RWPE2 (cell line): Measurements from ENCODE around the gene MBNL2.

ENCODE experiments used
- ATAC-seq: fragments of 200-7000 bp; cut with Tn5 transposase; 3 replicates; pipeline ENCODE4 v1.9.1; 2021; ENCODE audit warnings: low read depth
- DNase-seq: peaks from one replicate; pipeline ENCODE4 v3.0.0-alpha.2; 2020; ENCODE audit warnings: low spot score
- H3K27ac ChIP-seq: fragments of 450-650 bp; 2 replicates; pipeline ENCODE4 v1.5.1; 2017; ENCODE audit warnings: mild to moderate bottlenecking; ENCODE audit not compliant: poor library complexity, severe bottlenecking
- H3K27me3 ChIP-seq: fragments of 250-450 bp; sonication (Bioruptor Pico); 2 replicates; pipeline ENCODE4 v1.5.1; 2021; ENCODE audit warnings: mild to moderate bottlenecking, moderate library complexity; ENCODE audit not compliant: insufficient read depth, poor library complexity, severe bottlenecking
- H3K36me3 ChIP-seq: fragments of 250-450 bp; sonication (Bioruptor Pico); 2 replicates; pipeline ENCODE4 v1.5.1; 2020; ENCODE audit warnings: low read depth, mild to moderate bottlenecking, moderate library complexity
- H3K4me1 ChIP-seq: fragments of 250-450 bp; sonication (Bioruptor Pico); 2 replicates; pipeline ENCODE4 v1.5.1; 2021; ENCODE audit warnings: mild to moderate bottlenecking, moderate library complexity; ENCODE audit not compliant: insufficient read depth, poor library complexity, severe bottlenecking
- H3K4me3 ChIP-seq: fragments of 250-450 bp; sonication (Bioruptor Pico); 2 replicates; pipeline ENCODE4 v1.5.1; 2021; ENCODE audit warnings: mild to moderate bottlenecking, moderate library complexity; ENCODE audit not compliant: severe bottlenecking
- H3K9me3 ChIP-seq: fragments of 250-450 bp; sonication (Bioruptor Pico); 2 replicates; pipeline ENCODE4 v1.5.1; 2021; ENCODE audit warnings: mild to moderate bottlenecking, moderate library complexity; ENCODE audit not compliant: severe bottlenecking
- CTCF ChIP-seq: fragments of 450-650 bp; IDR thresholded peaks from one replicate; pipeline ENCODE4 v1.5.1; 2017; ENCODE audit warnings: mild to moderate bottlenecking, moderate library complexity; ENCODE audit not compliant: poor library complexity, severe bottlenecking

MBNL2 gene

GRCh38 chr13:97372936-97373335 lies 150.8 kb downstream of the MBNL2 start:
- Histone ChIP-seq H3K27me3 (no peaks in the 10 kb centered on the region), H3K4me3 (no peak overlapping the region), H3K4me1 (peaks cover 7% of the 10 kb centered on the region), H3K36me3 (peaks cover 10% of the 10 kb centered on the region), H3K27ac (no peak overlapping the region), H3K9me3 (no peaks in the 10 kb centered on the region)
- TF ChIP-seq CTCF: no peak
- ATAC-seq (no peak), DNase-seq (no peak)

- H3K4me1 ChIP-seq: peaks cover under 1% of the 10 kb centered on the region
- H3K27ac ChIP-seq: no peak overlapping the region
- no peaks in the 10 kb centered on the region for H3K9me3 ChIP-seq
- peaks cover 10% of the 10 kb centered on the region for H3K36me3 ChIP-seq
- TF ChIP-seq CTCF: no peak
- no peak for DNase-seq
- no peaks in the 10 kb centered on the region for H3K27me3 ChIP-seq
- ATAC-seq: no peak
- no peak overlapping the region for H3K4me3 ChIP-seq
Measured at GRCh38 chr13:97373787-97374186, 151.7 kb downstream of the MBNL2 start.

GRCh38 chr13:97376981-97377380 lies 154.8 kb downstream of the MBNL2 start:
- peaks cover 17% of the 10 kb centered on the region for H3K36me3 ChIP-seq
- TF ChIP-seq CTCF: no peak

DNA sequence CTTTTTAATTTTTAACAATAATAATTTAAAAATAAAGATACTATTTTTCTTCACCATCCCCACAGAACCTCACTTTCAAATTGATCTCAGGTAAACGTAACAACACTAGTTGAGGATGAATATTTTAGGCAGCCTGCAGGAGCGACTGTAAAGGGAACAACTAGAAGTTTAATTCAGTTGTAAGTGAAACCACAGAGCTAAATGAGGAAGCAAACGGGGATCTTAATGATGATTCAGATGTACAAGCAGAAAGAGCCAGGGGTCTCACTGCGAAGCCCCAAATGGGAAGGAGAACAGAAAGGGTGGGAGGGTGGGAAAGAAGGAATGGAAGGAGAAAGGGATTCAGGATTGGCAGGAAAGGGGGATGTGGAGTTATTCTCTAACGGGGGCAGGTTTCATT lies 157.3 kb downstream of the MBNL2 start:
- DNase-seq (no peak), ATAC-seq (no peak)
- Histone ChIP-seq H3K9me3 (no peaks in the 10 kb centered on the region), H3K27ac (no peak overlapping the region), H3K4me3 (no peak overlapping the region), H3K27me3 (no peaks in the 10 kb centered on the region), H3K4me1 (no peaks in the 10 kb centered on the region), H3K36me3 (peaks cover 13% of the 10 kb centered on the region; the same call in 1 of the 2 replicates)
- TF ChIP-seq CTCF: no peak

More at GRCh38 chr13:97376981-97377380, 154.8 kb downstream of the MBNL2 start:
- Histone ChIP-seq H3K4me3 (no peak overlapping the region), H3K4me1 (no peaks in the 10 kb centered on the region), H3K27ac (no peak overlapping the region), H3K9me3 (no peaks in the 10 kb centered on the region), H3K27me3 (no peaks in the 10 kb centered on the region)
- DNase-seq (no peak), ATAC-seq (no peak)

DNA sequence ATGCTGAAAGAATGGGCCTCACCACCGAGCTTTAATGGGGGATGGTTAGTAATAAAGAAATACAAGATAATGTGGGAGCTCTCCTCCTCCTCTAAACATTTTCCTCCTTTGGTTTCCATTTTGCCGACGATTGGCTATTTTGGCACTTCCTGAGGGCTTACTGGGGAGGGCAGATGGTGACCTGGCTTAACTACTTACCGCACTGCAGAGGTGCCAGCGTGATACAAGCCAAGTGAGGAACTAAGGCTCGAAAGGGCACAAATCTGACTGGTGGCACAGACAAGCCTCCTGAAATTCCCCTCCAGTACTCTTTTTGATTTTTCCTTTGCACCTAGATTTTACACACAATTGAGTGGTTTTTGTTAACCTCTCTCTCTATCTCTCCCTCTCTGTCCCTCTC lies 158.6 kb downstream of the MBNL2 start:
- DNase-seq (no peak), ATAC-seq (no peak)
- Histone ChIP-seq H3K36me3 (peaks cover 22% of the 10 kb centered on the region), H3K4me3 (no peak overlapping the region), H3K27me3 (no peaks in the 10 kb centered on the region), H3K9me3 (no peaks in the 10 kb centered on the region), H3K4me1 (no peaks in the 10 kb centered on the region), H3K27ac (no peak overlapping the region)
- no peak for TF ChIP-seq CTCF
